BJ (cell line): ENCODE data around the gene MS4A10. TPM values are rescaled to one million over a fixed set of nuclear protein-coding genes. Genes with fewer than 3 reads are reported as not detected.
"Not testable (repeated sequence)": the region's sequence is repeated elsewhere in the genome, so short reads cannot be mapped to it uniquely, and the experiment has no call there.

ENCODE experiments used
- CTCF ChIA-PET: fragments of 350-600 bp; formaldehyde crosslinking; extraction: SDS; loops from one replicate; lab custom pipeline; 2021; ENCODE audit warnings: antibody characterized with exemption, inconsistent platforms; lab: Yijun Ruan, JAX
- POLR2A ChIA-PET: fragments of 300-600 bp; sonication (Branson Sonifier 250); formaldehyde crosslinking; extraction: SDS; loops from one replicate; lab custom pipeline; 2021; ENCODE audit warnings: antibody characterized with exemption; lab: Charles Lee
- DNase-seq: peaks from one replicate; pipeline ENCODE4 v3.0.0-alpha.2; 2011; ENCODE audit warnings: low read depth
- H3K27me3 ChIP-seq: 2 replicates; pipeline ENCODE4 v1.6.0; 2011; ENCODE audit warnings: low read length; ENCODE audit not compliant: control insufficient read depth, insufficient read depth
- H3K36me3 ChIP-seq: 2 replicates; pipeline ENCODE4 v1.5.1; 2011; ENCODE audit warnings: low read length; ENCODE audit not compliant: control insufficient read depth, insufficient read depth
- H3K4me3 ChIP-seq: 2 replicates; pipeline ENCODE4 v1.5.1; 2011; ENCODE audit warnings: low read depth, mild to moderate bottlenecking, control low read depth, low read length
- polyA plus RNA-seq: library from polyadenylated mRNA; depleted of rRNA; stranded (reverse); fragments of >200 nt; gene quantifications from 2 replicates; pipeline ENCODE4 v1.2.3, GENCODE V29; 2011
- TF ChIP-seq, protein P1 (sequence below): IDR thresholded peaks from 2 replicates; pipeline ENCODE4 v1.5.1; 2011; ENCODE audit warnings: low read depth, mild to moderate bottlenecking, control low read depth, inconsistent platforms, low read length, moderate library complexity; ENCODE audit not compliant: insufficient read depth

Gene MS4A10
- polyA plus RNA-seq, 1 experiment: not detected

DNA sequence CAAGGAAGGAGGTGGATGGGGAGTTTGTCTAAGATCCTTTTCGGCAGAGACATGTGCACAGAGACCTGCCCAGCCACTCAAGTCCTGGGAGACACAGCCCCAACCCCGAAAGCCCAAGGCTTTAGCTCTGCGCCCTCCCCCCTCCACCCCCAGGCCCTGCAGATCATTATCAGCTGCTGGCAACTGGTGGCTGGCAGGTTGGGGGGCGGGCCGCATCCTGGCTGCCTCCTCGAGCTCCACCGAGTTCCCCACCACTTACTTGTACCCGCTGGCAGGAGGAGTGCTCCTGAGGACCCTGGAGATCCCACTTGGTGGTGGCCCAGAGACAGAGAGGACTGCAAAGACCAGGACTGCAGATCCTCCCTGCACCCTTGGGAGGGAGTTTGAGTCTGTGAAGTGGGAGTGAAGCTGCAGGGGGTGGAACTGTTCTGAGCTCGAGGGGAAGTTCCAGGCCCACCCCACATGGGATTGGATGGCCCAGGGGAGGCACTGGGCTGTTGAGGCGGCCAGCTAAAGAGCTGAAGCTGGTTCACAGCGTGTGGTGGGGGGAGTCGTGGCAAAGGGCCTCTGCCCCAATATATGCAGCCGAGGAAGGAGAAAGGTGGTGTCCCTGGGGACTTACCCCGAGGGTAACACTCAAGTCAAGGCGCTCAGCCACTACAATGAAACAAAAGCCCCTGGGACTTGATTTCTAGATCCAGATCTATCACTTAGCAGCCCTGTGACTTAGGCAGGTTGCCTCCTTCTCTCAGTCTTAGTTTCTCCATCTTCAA lies 36.9 kb downstream of the MS4A10 start:
- DNase-seq: no peak
- ChIA-PET POLR2A (no interaction called here), CTCF (interaction anchor here (0.7 to 29.2 kb wide), 5 partner anchors 10 to 227 kb away, joined by 3 to 716 read pairs (median 4); partner anchors contain the start of gene PRPF19)
- Histone ChIP-seq H3K36me3 (no peaks in the 10 kb centered on the region), H3K27me3 (peaks cover 6% of the 10 kb centered on the region; the same call in 1 of the 2 replicates), H3K4me3 (no peak overlapping the region)
- TF ChIP-seq, protein P1, sequence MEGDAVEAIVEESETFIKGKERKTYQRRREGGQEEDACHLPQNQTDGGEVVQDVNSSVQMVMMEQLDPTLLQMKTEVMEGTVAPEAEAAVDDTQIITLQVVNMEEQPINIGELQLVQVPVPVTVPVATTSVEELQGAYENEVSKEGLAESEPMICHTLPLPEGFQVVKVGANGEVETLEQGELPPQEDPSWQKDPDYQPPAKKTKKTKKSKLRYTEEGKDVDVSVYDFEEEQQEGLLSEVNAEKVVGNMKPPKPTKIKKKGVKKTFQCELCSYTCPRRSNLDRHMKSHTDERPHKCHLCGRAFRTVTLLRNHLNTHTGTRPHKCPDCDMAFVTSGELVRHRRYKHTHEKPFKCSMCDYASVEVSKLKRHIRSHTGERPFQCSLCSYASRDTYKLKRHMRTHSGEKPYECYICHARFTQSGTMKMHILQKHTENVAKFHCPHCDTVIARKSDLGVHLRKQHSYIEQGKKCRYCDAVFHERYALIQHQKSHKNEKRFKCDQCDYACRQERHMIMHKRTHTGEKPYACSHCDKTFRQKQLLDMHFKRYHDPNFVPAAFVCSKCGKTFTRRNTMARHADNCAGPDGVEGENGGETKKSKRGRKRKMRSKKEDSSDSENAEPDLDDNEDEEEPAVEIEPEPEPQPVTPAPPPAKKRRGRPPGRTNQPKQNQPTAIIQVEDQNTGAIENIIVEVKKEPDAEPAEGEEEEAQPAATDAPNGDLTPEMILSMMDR: no peak

DNA sequence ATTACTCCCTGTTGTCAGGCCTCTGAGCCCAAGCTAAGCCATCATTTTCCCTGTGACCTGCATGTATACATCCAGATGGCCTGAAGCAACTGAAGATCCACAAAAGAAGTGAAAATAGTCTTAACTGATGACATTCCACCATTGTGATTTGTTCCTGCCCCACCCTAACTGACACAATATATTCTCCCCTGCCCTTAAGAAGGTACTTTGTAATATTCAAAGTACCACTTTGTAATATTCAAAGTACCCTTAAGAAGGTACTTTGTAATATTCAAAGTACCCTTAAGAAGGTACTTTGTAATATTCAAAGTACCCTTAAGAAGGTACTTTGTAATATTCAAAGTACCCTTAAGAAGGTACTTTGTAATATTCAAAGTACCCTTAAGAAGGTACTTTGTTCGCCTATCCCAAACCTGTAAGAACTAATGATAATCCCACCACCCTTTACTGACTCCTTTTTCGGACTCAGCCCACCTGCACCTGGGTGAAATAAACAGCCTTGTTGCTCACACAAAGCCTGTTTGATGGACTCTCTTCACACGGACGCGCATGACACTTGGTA lies 38.7 kb downstream of the MS4A10 start:
- DNase-seq, H3K4me3 ChIP-seq, H3K36me3 ChIP-seq, POLR2A ChIA-PET: not testable (repeated sequence)
- H3K27me3 ChIP-seq: peaks cover 13% of the 10 kb centered on the region; the same call in 1 of the 2 replicates
- CTCF ChIA-PET: interaction anchor here (29.2 kb wide), 1 partner anchor 70 kb away, joined by 716 read pairs; the partner anchor contains the start of gene PRPF19

DNA sequence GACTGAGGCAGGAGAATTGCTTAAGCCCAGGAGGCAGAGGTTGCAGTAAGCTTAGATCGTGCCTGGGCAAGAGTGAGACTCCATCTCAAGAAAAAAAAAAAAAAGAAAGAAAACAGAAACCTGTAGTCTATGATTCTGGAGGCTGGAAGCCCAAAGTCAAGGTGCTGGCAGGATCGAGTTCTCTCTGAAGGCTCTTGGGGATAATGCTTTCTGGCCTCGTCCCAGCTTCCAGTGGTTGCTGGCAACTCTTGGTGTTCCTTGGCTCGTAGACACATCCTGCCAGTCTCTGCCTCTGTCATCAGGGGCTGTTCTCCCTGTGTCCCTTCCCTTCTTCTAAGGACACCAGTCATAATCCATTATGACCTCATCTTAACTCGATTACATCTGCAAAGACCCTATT lies 40.0 kb downstream of the MS4A10 start:
- H3K27me3 ChIP-seq: peaks cover 13% of the 10 kb centered on the region; the same call in 1 of the 2 replicates
- DNase-seq: no peak
- CTCF ChIA-PET: interaction anchor here (29.2 kb wide), 1 partner anchor 69 kb away, joined by 716 read pairs; the partner anchor contains the start of gene PRPF19
- TF ChIP-seq, protein P1: no peak
- no peak overlapping the region for H3K4me3 ChIP-seq
- H3K36me3 ChIP-seq: no peaks in the 10 kb centered on the region
- POLR2A ChIA-PET: no interaction called here

DNA sequence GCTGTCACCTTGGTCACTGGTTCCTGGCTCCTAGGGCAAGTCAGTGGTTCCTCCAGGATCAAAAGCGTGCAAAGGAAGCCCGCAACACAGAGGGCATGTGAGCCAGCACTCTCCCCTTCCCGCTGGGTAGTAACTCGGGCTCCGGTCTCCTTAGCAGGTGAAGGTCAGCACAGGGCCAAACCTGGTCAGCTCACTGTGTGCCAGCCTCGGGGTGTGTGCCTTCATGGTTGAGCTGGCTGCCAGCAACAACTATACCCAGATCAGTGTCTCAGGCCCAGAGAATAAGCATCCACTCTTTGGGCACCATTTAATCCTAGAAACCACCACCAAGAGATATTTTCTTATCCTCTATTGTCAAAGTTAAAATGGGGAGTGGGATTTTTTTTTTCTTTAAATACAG lies 40.7 kb downstream of the MS4A10 start:
- POLR2A ChIA-PET: no interaction called here
- Histone ChIP-seq H3K27me3 (peaks cover 13% of the 10 kb centered on the region; the same call in 1 of the 2 replicates), H3K36me3 (no peaks in the 10 kb centered on the region), H3K4me3 (no peak overlapping the region)
- CTCF ChIA-PET: interaction anchor here (29.2 kb wide), 1 partner anchor 68 kb away, joined by 716 read pairs; the partner anchor contains the start of gene PRPF19
- TF ChIP-seq, protein P1: no peak
- DNase-seq: no peak

DNA sequence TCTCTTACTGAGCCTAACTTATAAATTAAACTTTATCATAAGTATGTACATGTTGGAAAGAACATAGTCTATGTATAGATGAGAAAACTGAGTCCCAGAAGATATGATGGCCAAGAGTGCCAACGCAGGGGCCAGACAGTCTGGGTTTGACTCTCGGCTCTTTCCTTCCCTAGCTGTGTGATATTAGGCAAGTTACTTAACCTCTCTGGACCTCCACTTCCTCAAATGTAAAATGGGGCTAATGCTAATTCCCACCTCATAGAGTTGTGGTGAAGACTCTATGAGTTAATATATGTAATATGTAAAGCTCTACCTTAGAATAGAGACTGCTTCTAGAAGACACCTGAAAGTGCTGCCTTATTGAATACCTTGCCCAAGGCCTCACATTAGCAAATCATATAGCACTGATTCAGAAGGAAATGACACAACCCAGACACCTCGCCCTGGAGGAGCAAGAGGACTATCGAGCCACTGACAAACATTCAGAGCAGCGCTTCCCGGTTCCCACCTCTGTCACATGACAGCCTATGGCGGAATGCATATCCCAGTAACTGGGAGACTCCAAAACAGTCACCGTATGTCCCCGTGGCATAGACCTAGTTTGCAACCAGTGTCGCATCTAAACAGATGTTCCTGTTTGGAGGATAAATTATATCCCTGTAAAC lies 45.5 kb downstream of the MS4A10 start:
- Histone ChIP-seq H3K4me3 (no peak overlapping the region), H3K27me3 (peaks cover 9% of the 10 kb centered on the region; the same call in 1 of the 2 replicates), H3K36me3 (no peaks in the 10 kb centered on the region)
- no peak for DNase-seq
- ChIA-PET POLR2A (no interaction called here), CTCF (interaction anchor here (0.6 to 29.2 kb wide), 36 partner anchors 9 to 1031 kb away, joined by 3 to 716 read pairs (median 5); partner anchors contain the start of genes CCDC86, MS4A15, PRPF19 and PTGDR2)
- TF ChIP-seq, protein P1: no peak
